Occipital lobe (tissue), 2 donors: ENCODE results near the gene ABI3BP. TPM values are rescaled to one million over a fixed set of nuclear protein-coding genes. Genes with fewer than 3 reads are reported as not detected.

ENCODE experiments used
- DNase-seq: peaks from one replicate; lab custom pipeline; 2025; lab: John Stamatoyannopoulos, UW
- total RNA-seq: library from RNA; depleted of rRNA; stranded (reverse); fragments of >200 nt; gene quantifications from one replicate; pipeline ENCODE4 v1.2.3, GENCODE V29; 2014

ABI3BP gene
- total RNA-seq, 1 donor from 2014 or later, result 7.8 TPM

DNA sequence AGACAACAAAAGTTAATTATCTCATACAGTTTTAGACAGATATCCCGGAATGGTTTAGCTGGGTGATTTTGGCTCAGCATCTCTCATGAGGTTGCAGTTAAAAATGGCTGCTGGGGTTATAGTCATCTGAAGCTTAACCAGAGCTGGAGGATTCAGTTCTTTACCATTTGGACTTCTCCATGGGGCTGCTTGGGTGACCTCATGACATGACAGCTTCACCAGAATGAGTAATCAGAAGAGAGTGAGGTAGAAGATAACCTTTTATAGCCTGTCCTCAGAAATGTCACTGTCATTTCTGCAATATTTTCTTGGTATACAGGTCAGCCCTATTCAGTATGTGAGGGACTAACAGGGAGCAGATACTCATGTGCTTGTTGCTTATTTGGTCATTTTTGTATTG, 253.0 kb downstream of the ABI3BP start:
- DNase-seq, result no peak

DNA sequence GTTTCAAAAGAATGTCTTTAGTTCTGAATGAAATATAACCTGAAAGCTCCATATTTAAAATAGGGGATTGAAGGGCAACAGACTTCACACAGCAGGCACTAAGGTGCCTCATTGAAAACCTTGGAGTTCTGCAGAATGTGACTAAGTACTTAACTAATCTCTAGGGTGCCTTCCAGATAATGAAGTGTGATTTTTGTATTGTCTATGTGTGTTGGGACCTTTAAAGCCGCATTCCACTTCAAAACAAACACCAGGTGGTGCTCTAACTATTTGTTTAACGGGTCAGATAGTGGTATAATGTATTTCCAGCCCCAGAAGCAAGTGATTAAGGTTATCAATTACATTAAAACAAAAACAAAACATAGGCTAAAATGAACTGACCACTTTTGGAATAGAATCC, 255.9 kb downstream of the ABI3BP start:
- DNase-seq, result no peak

DNA sequence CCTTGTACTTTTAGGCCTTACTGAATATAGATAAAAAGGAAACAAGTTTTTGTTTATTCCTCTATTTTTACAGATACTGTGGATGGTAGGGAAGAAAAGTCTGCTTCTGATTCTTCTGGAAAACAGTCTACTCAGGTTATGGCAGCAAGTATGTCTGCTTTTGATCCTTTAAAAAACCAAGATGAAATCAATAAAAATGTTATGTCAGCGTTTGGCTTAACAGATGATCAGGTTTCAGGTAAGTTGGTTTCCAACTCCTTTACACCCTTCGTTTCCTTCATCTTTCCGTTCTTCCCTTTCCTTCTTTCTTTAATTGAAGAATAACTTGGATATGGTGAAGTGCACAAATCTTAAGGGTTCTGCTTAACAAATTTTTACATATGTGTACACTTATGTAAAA, 260.8 kb downstream of the ABI3BP start:
- no peak for DNase-seq

DNA sequence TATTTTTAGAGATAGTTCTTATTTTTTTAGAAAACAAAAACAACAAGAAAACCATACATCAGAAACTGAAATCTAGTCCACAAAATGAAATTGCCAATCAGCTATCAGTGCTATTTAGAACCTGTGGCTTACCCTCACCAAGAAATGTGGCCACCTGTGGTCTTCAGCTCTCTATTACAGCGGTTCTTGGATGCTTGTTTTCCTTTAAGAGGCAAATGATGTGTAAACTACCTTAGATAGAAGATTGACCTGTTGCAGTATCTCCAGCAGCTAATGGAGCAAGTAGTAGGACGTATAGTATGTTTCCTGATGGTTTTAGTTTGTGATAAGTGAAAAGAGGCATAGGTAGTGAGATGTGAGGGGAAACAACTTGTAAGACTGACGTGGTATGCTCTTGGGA, 262.7 kb downstream of the ABI3BP start:
- DNase-seq, result no peak

DNA sequence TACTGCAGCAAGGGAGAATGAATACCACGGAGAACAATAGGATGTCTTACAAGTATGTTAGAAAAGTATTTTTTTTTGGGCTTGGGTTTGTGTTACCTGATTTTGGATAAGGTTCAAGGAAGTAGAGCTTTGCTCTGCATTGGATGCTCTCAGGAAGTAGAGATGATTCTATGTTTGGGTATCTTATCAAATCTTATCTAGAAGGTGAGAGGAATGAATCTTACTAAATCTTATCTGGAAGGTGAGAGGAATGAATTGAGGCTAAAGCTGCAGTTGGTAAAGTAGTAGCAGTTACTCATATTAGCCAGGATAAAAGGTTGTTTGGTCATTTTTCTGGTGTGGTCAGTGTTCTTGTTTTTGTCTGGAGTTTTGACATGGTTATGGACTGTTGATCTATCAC, 266.5 kb downstream of the ABI3BP start:
- no peak for DNase-seq

DNA sequence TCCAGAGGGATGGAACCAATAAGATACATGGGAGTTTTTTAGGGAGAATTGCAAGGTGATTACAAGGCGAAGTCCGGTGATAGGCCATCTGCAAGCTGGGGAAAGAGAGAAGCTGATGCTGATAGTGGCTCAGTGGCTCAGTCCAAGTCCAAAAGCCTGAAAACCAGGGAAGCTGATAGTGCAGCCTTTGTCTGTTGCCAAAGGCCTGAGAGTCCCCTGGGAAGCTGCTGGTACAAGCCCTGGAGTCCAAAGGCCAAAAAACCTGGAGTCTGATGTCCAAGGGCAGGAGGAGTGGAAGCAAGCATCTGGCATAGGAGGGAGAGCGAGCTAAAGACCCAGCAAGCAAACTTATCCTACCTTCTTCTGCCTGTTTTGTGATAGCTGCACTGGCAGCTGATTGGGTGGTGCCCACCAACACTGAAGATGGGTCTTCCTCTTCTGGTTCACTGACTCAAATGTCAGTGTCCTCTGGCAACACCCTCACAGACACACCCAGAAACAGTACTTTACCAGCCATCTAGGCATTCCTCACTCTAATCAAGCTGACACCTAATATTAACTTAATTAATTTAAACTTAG, 267.2 kb downstream of the ABI3BP start:
- DNase-seq, result no peak

DNA sequence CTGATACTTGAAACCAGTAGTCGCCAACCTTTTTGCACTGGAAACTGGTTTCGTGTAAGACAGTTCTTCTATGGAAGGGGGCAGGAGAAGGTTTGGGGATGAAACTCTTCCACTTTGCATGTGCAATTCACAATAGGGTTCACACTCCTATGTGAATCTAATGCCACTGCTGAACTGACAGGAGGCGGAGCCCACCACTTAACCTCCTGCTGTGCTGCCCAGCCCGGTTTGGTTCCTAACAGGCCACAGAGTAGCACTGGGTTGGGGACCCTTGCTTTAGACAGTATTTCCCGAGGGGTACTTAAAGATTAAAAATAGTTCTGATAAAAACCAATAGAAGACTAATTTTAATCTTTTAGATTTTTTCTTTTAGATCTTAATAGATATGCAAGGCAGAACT, 272.8 kb downstream of the ABI3BP start:
- DNase-seq, result no peak

DNA sequence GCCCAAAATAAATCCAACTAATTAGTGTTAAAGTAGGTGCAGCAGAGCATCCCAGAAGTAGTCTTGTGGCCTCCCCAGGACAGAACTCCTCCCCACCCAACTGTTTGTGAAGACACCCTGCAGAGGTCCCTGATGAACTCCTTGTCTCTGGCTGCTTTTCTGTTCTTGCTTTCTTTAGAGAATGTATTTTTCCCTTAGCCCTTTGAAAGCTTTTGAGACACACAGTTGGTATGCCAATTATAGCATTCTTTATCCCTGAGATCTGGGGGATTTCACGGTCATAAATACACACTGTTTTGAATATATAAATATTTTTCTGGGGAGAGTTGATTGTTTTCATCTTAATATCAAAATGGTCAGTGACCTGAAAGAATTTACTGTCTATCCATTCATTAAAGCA, 274.1 kb downstream of the ABI3BP start:
- no peak for DNase-seq

DNA sequence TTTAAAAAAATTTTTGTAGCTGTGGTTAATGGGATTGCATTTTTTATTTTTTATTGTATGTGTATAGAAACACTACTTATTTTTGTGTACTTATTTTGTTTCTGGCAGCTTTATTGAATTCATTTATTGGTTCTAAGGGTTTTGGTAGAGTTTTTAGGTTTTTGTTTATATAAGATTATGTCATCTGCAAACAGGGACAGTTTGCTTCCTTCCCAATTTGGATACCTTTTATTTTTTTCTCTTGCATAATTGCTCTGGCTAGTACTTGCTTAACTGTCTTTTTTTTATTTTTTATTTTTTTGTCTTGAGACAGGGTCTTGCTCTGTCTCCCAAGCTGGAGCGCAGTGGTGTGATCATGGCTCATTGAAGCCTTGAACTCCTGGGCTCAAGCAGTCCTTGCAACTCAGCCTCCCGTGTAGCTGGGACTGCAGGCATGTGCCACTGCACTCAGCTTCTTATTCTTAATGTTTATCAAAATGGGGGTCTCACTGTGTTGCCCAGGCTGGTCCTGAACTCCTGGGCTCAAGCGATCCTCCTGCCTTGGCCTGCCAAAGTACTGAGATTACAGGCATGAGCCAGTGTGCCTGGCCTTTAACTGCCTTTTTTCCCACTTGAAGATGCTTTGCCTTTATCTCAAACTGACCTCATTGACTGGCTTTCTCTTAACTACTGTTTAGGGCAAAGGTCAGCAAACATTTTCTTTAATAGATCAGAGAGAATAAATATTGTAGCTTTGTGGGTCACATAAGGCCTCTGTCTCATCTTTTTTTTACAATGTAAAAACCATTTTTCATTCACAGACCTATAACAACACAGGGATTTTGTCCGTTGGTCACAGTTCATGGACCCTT, 275.4 kb downstream of the ABI3BP start:
- DNase-seq, result no peak

DNA sequence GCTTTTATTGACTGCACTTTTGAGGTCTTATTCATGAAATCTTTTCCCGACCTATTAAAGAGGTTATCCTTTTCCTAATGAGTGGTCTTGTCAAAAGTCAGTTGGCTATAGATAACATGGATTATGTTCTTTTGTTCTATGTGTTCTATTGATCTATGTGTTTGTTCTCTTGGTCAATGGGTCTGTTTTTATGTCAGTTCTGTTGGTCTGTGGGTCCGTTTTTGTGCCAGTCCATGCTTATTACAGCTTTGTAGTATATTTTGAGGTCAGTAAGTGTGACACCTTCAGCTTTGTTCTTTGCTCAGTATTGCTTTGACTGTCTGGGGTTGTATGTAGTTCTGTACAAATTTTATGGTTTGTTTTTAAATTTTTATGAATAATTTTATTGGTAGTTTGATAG, 276.2 kb downstream of the ABI3BP start:
- DNase-seq, result no peak

DNA sequence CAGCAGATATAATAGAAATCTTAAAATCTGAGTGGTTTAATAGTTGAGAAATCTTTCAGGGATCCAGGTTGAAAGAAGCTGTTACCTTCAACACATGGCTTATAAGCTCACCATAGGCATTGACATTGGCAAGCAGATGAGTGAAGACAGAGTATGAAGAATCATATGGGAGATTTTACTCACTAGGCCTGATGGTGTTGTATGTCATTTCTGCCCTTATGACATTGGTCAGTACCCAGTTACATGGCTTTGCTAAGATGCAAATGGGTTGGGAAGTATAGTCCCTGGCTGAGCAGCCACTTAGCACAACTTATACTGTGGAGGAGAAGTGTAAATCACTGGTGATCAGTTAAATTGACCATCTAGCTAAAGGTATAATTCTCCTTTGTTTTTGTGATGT, 278.0 kb downstream of the ABI3BP start:
- no peak for DNase-seq

DNA sequence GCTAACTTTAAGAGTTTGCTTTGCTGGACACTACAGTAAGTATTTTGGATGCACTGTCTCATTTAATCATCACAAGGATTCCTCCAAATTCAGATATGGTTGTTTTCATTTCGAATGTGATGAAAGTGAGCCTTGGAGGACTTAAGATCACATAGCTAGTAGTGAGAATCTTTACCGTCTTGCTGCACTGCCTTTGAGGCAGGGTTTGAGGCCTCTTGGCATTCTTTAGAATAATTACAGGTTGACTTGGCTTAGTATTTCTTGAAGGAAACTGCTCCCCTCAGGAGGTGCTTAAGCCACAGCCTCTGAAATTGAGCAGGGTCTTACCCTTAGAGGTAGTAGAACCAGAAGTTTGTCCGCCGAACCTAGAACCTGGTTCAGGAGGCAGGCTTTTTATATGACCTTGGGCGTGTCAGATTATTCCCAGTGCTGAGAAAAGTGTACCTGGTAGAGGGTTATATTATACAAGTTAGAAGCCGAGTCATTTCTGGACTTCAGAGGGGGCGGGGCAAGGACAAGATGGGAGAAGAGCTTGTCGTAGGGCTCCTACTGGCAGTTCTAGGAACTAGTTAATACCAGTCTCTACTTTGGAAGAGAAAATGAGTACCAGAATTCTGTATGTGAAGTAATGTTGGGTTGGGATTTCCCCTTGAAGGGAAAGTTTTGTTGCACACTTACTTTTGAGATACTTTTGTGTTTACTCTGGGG, 282.8 kb downstream of the ABI3BP start:
- no peak for DNase-seq

DNA sequence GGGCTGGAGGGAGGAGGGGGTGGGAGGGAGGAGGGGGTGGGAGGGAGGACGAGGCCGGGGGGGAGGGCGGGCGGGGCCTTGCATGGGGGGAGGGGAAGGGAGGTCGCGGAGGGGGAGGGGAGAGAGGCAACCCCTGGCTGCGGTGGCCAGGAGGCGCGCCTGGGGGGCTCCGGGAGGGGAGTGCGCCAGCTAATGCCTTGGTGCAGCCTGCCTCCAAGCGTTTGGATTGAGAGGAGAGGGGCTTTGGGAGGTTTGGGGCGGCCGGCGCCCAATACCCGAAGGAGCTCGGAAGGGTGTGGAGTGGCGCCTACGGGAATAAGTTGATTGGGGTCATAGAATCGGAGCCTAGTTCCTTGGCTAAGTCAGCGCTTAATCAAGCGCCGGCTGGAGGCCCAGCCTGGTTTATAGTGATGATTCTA, 283.4 kb downstream of the ABI3BP start:
- no peak for DNase-seq

DNA sequence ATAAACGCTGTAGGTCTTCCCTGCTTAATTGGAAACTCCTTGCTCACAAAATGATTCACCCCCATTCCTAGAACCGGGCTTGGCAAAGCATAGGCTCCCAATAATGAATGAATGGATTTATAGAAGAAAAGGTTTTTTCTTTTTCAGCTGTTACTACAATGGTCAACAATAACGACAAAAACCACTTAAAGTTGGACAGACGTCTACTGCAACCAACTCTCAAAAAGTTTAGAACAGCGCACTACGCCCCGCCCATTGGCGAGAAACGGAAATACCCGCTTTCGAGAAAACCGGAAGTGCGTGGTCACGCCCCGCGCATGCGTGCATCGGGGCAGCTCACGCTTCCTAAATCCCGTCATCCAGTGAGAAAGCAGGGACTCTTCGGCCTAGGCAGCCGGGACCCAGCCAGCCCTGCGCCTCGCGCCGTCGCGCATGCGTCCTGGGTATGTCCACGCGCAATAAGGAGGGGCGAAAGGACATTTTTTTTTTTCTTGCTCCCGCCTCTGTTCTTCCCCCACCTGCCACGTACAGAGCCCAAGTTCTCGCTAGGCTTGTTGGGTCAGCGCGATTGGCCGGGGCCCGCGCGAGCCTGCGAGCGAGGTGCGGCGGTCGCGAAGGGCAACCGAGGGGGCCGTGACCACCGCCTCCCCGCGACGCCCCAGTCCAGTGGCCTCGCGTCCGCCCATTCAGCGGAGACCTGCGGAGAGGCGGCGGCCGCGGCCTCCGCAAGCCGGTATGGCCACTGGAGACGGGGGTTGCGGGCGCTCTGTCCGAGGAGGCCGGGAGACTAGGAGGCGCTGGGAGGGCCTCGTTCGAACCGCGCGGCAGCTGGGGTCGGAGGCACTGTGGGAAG, 284.0 kb downstream of the ABI3BP start, which contains the start of gene TFG:
Gene TFG (plus strand): TSS at position 506 of the 853 bp plus-strand sequence. CDS start 4,192 bp downstream, outside the sequence.
- DNase-seq, result peak; percentile 93

DNA sequence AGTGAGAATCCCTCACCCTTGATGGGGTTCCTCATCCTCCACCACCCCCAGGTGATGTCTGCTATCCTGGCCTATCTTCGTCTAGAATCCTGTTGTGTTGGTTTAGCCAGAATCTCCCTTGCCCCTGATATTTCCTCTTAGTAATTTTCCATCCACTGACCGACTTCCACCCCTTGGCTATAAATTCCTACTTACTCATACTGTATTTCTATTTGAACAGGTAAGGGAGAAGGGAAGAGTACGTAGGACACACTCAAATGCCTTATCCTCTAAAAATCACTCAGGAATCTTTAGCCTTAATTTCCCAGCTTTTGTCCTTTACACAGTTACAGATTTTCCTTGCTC, 284.6 kb downstream of the ABI3BP start:
- DNase-seq, result no peak

DNA sequence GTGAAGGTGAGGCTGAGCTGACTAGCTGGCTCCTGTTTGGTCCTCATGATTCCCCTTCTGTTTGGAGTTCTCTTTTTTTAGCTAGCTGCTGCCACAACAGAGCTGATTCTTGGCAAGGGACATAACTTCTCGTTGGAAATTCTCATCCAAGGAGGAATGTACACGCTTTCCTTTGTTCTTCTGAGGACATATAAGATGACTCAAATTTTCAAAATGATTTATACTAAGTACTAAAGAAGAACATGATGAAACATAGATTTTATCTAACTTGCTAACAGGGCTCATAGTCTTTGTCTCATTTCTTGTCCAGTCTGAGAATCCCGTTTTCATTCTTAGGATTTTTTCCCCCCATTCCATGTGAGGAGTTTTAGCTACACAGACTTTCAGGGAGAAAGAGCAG, 286.9 kb downstream of the ABI3BP start:
- no peak for DNase-seq

DNA sequence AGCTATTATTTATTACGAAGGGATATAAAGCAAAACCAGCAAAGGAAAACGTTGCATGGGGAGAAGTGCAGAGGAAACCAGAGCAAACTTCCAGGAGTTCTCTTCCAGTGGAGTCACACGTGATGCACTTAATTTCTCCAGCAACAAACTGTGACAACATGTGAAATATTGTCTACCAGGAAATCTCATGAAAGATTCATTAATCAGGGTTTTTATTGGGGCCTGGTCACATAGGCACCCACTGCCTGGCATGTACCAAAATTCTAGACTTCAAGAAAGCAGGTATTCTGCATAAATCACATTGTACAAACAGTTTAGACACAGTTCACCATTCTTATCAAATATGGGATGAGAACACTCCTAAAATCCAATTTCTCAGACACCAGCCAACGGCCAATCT, 289.4 kb downstream of the ABI3BP start:
- DNase-seq, result no peak

DNA sequence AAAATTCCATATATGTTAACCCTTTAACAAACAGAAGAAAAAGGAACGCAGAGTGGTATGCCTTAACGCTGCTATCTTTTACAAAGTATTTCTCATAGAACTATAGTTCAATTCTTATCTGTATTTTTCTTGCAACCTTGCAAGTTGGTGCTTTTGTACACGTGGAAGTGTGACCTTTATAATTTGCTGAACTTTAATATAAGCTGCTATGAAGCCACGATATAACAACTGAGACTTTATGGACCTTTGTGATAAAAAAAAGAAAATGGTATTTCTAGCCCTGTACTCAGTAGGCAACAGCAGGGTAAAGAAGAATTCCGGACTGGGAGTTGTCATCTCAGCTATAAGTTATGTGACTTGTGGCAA, 290.3 kb downstream of the ABI3BP start:
- DNase-seq, result no peak

DNA sequence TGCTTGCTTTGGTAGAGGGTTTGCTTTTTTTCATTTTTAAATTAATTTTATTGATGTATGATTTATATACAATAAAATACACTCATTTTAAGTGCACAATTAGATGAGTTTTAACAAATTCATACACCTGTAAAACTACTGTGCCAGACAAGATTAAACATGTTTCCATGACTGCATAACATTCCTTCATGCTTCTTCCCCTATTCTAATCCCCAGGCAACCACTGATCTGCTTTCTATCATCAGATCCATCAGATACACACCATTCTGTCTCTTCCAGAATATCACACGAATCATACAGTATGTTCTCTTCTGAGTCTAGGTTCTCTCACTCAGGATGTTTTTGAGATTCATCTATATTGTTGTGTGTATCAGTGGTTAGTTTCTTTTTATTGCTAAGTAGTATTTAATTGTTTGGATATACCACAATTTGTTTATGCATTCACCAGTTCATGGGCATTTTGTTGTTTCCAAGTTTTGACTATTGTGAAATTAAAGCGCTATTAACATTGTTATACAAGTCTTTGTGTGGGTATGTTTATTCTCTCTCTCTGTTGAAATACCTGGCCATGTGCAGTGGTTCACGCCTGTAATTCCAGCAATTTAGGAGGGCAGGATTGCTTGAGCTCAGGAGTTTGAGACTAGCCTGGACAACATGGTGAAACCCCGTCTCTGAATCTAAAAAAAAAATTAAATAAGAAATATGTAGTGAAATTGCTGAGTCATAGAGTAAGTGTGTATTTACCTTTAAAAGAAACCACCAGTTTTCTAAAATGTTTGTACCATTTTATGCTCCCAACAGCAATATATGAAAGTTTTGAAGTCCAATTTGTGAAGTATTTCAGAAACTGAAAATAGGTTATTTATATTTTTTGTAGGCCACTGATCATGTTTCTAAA, 290.9 kb downstream of the ABI3BP start:
- no peak for DNase-seq

DNA sequence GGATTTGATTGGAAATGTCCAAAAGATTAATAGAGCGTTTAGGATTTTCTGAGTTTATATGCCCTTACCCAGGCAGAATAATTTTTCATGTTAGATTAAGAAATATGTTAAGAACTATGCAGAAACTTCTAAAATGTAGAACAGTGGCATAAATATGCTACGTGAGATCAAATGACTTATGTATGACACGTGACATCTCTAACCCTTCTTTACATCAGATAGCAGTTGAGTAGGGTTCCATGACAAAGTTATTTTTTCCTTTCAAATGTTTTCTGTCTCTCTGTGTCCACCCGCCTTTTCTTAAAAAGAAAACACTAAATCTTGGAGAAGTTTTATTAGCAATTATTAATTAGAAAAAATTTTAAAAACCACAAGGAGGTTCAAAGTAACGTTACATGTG, 292.5 kb downstream of the ABI3BP start:
- DNase-seq, result no peak
